NOMO-1 treated with dmso at 0.1 percent for 144 hours (cell line): ENCODE data around the gene BRD7.

Experiments
- DNase-seq: peaks from one replicate; lab custom pipeline; 2025; ENCODE audit not compliant: unreplicated experiment; lab: John Stamatoyannopoulos, UW

Gene BRD7

GRCh38 chr16:50274326-50275097 lies 94.3 kb downstream of the BRD7 start:
- peak; percentile 69 for DNase-seq

DNA sequence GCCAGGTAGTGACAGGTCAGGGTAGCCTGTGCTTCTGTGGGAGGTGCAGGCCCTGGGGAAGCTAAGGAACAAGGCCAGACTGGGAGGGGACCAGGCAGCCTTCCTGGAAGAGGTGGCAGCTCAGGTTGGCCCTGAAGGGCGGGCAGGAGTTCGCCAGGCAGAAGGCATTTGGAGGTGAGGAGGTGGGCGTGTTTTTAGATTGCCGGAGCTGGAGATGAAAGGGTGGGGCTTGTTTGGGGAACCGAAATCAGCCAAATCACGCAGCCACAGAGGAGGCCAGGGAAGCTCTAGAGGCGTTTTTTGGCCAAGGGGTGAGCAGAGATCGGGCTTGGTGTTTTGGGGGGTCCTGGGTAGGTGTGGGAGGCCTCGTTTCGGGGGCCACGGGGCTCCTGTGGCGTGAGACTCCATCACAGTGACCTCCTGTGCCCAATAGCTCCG lies 94.9 kb downstream of the BRD7 start:
- peak; percentile 94 for DNase-seq

DNA sequence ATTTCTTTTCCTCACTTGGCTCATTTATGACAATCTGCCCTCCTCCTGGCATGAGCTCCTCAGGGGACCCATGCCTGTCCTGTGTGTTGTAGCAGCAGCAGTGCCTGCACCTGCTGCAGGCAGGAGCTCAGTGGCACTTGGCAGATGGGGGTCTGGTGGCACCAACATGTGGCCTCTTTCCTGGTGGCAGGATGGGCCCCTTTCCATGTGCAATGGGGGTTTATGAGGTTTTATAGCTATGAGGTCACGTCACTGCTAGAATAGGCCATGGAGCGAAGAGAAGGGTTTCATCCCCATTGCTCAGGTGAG lies 95.5 kb downstream of the BRD7 start:
- no peak for DNase-seq

DNA sequence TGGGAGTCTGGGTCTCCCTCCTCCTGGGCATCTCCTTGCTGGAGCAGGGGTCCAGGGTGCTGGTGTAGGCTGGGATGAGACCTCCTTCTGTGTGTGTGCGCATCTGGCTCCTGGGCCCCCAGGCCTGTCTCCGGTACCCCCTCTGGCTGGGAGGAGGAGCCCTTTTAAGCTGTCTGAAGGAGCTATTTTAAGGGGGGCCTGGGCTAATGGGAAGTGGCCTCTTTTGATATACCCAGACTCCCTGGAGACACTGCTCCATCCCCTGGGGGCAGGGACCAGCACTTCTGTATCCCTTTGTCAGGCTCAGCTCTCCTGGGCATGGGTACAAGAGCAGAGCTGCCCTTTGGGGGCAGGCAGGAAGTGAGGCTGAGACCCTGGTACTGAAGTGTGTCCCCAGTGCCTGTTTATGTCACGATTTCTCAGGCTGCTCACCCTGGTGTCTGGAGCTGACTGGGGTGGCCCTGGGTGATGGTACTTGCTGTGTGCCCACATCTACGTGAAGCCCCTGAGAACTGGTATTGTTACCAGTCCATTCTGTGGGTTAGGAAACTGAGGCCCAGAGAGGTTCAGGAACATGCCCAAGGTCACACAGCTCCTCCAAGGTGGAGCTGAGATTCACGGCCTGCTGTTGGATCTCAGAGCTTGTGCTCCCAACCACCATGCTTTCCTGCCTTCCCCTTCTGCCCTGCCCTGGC lies 96.0 kb downstream of the BRD7 start:
- no peak for DNase-seq

- DNase-seq = no peak
Measured at GRCh38 chr16:50272111-50272571, 96.6 kb downstream of the BRD7 start.

GRCh38 chr16:50271148-50272041 lies 97.4 kb downstream of the BRD7 start:
- DNase-seq = no peak

GRCh38 chr16:50270510-50271147 lies 98.2 kb downstream of the BRD7 start:
- DNase-seq = no peak

- DNase-seq = no peak
Measured at GRCh38 chr16:50269769-50270509, 98.8 kb downstream of the BRD7 start.

- DNase-seq = no peak
Measured at GRCh38 chr16:50269061-50269705, 99.6 kb downstream of the BRD7 start.

- no peak for DNase-seq
Measured at GRCh38 chr16:50268352-50268751, 100.4 kb downstream of the BRD7 start.

GRCh38 chr16:50267651-50268050 lies 101.1 kb downstream of the BRD7 start:
- peak; percentile 39 for DNase-seq

DNA sequence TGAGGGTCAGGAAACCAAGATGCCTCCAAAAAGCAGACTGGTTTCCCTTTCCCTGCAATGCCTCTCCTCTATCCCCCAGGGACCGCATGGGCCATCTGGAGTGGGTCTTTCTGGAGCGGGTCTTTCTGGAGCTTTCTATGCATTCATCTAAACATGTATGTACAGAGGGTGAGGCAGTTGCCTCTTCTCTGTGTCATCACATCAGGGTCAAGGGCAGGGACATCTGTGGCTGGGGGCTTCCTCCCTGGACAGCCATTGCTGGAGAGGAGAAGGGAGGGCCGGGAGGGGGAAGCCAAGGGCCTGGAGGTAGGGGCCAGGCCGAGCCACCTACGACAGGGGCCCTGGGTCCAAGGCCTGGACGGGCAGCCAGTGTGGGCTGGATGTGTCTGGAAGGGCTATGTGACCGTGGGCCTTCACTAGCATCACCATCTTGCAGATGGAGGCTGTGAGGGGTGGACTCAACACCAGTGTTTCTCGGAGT lies 101.6 kb downstream of the BRD7 start:
- no peak for DNase-seq

DNA sequence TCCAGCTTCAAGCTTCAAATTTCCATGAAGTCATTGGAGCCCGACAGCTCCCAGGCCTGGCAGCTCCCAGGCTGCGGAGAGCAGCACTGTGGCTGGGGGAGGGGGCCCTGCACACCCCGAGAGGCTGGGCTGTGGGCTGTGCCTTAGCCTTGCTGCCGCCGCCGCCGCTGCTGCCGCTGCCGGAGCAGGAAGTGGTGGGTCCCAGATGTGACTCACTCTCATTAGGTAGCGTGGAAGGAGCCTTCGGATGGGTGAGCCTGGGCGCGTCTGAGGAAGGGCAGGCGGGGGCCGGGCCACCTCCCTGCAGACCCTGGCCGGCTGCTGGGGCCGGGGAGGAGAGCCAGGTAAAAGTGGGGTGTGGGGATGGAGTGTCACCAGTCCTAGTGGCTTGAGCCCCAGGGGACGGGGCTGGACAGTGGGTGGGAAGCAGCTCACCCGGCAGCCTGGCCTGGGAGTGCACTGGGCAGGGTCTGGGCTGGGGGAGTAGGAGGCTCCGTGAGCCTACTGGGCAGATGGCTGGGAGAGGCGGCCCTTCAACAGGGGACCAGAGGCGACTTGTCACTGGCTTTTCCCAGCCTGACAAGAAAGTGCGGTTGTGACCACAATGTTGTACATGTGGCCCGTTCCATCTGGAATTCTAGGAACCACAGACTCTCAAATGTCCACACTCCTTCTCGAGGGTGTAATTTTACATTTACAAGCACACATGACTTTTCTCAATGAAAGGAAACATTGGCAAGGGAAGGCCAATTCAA lies 102.3 kb downstream of the BRD7 start, which contains the start of gene ADCY7:
ADCY7 (plus strand) TSS at position 215 of the 755 bp plus-strand sequence. CDS start 21,629 bp downstream, outside the sequence.
- peak; percentile 77 for DNase-seq
